ENCODE data around the gene SGTA.

DNA sequence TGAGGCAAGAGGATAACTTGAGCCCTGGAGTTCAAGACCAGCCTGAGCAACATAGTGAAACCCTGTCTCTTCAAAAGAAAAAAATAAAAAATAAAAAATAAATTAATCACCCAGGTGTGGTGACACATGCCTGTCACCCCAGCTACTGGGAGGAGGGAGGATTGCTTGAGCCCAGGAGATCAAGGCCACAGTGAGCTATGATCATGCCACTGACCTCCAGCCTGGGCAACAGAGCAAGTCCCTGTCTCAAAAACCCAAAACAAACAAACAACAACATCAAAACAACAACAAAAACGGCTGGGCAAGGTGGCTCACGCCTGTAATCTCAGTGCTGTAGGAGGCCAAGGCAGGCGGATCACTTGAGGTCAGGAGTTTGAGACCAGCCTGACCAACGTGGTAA, 39.0 kb downstream of the SGTA start:
- TF ChIP-seq, protein P1, sequence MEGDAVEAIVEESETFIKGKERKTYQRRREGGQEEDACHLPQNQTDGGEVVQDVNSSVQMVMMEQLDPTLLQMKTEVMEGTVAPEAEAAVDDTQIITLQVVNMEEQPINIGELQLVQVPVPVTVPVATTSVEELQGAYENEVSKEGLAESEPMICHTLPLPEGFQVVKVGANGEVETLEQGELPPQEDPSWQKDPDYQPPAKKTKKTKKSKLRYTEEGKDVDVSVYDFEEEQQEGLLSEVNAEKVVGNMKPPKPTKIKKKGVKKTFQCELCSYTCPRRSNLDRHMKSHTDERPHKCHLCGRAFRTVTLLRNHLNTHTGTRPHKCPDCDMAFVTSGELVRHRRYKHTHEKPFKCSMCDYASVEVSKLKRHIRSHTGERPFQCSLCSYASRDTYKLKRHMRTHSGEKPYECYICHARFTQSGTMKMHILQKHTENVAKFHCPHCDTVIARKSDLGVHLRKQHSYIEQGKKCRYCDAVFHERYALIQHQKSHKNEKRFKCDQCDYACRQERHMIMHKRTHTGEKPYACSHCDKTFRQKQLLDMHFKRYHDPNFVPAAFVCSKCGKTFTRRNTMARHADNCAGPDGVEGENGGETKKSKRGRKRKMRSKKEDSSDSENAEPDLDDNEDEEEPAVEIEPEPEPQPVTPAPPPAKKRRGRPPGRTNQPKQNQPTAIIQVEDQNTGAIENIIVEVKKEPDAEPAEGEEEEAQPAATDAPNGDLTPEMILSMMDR (IDR thresholded peaks at IDR 0.05) = no peak
- TF ChIP-seq POLR2A (IDR thresholded peaks at IDR 0.05) (no peak), POLR2AphosphoS5 (IDR thresholded peaks at IDR 0.05) (no peak)

All from prostate gland (tissue), 2 donors.